ENCODE results near the gene SLC7A5.

GRCh38 chr16:87881324-87882200, 12.3 kb upstream of the SLC7A5 start:
- TF ChIP-seq SMC3 (conservative IDR thresholded peaks at IDR 0.05; ENCODE audit: poor library complexity) (no peak), CTCF (IDR thresholded peaks at IDR 0.05; ENCODE audit: poor library complexity, severe bottlenecking) (no peak), MXI1 (conservative IDR thresholded peaks at IDR 0.05; ENCODE audit: poor library complexity, severe bottlenecking) (no peak), RAD21 (conservative IDR thresholded peaks at IDR 0.05) (no peak), POLR2AphosphoS5 (IDR thresholded peaks at IDR 0.05) (no peak), TAF1 (IDR thresholded peaks at IDR 0.05; ENCODE audit: low read depth) (no peak), EP300 (conservative IDR thresholded peaks at IDR 0.05; ENCODE audit: poor library complexity, severe bottlenecking) (no peak)
- TF ChIP-seq, protein P1, sequence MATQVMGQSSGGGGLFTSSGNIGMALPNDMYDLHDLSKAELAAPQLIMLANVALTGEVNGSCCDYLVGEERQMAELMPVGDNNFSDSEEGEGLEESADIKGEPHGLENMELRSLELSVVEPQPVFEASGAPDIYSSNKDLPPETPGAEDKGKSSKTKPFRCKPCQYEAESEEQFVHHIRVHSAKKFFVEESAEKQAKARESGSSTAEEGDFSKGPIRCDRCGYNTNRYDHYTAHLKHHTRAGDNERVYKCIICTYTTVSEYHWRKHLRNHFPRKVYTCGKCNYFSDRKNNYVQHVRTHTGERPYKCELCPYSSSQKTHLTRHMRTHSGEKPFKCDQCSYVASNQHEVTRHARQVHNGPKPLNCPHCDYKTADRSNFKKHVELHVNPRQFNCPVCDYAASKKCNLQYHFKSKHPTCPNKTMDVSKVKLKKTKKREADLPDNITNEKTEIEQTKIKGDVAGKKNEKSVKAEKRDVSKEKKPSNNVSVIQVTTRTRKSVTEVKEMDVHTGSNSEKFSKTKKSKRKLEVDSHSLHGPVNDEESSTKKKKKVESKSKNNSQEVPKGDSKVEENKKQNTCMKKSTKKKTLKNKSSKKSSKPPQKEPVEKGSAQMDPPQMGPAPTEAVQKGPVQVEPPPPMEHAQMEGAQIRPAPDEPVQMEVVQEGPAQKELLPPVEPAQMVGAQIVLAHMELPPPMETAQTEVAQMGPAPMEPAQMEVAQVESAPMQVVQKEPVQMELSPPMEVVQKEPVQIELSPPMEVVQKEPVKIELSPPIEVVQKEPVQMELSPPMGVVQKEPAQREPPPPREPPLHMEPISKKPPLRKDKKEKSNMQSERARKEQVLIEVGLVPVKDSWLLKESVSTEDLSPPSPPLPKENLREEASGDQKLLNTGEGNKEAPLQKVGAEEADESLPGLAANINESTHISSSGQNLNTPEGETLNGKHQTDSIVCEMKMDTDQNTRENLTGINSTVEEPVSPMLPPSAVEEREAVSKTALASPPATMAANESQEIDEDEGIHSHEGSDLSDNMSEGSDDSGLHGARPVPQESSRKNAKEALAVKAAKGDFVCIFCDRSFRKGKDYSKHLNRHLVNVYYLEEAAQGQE (IDR thresholded peaks at IDR 0.05; ENCODE audit: borderline replicate concordance), result no peak

All from neural cell (in vitro differentiated cells).